ENCODE results near the gene UGT1A5. TPM values are rescaled to one million over a fixed set of nuclear protein-coding genes. Genes with fewer than 3 reads are reported as not detected.

Gene UGT1A5
- total and polyA plus RNA-seq, 2 of the 4 experiments (the other 2 are of a cell fraction), result not detected

DNA sequence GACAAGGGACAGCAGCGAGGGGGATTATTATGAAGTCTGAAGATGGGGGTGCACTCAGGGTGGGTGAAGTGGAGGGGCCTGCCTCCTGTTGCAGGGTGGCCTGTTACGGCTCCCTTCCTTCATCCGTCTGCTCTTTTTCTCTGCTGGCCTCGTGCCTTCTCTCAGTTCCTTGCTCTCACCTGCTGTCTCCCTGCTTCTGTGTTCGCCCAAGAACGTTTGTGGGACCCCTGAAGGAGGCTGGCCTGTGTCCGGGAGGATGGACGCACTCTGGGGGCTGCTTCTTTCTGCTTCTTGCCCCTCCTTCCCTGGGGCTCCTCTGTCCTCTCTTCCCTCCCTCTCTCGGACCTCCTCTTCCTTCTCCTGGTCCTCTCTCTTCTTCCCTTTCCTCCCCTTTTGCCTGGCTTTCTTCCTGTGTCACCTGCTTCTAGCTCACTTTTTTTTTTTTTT is 79.2 kb downstream of the UGT1A5 start:
- H4K5ac ChIP-seq (ENCODE audit: low read depth, low read length), result no peak overlapping the region
- dilution Hi-C loops (cut with HindIII; ENCODE audit: low sequenced_read_pairs, unreplicated experiment) (no loop called here), intact Hi-C loops (cut with micrococcal nuclease) (no loop called here), in situ Hi-C loops (cut with MboI; ENCODE audit: low sequenced_read_pairs) (no loop called here)
- H3K4ac ChIP-seq (ENCODE audit: low read depth, low read length), result no peak overlapping the region
- no peak overlapping the region for H3K23ac ChIP-seq (ENCODE audit: low read depth, low read length)
- H3K27me3 ChIP-seq (ENCODE audit: control insufficient read depth, insufficient read depth, low read length), result peaks cover 8% of the 10 kb centered on the region
- ChIA-PET CTCF (no interaction called here), POLR2A (ENCODE audit: unreplicated experiment) (no interaction called here)
- no peak overlapping the region for H2BK20ac ChIP-seq (ENCODE audit: low read depth, low read length)
- no peak overlapping the region for H3K4me3 ChIP-seq (ENCODE audit: insufficient read depth, low read depth, low read length)
- no peaks in the 10 kb centered on the region for H3K9me1 ChIP-seq (ENCODE audit: insufficient read depth, low read length)
- H3K79me1 ChIP-seq (ENCODE audit: low read depth in 1 of 2, low read length in 2 of 2), result no peaks in the 10 kb centered on the region
- H3K9ac ChIP-seq (ENCODE audit: low read depth, low read length), result no peak overlapping the region
- H3K4me1 ChIP-seq (ENCODE audit: control insufficient read depth, insufficient read depth, low read length), result no peaks in the 10 kb centered on the region
- no peak overlapping the region for H3K56ac ChIP-seq (ENCODE audit: extremely low read depth, insufficient read depth, low read length)
- no peak overlapping the region for H3K27ac ChIP-seq (ENCODE audit: insufficient read depth, low read length)
- no peak overlapping the region for H4K91ac ChIP-seq (ENCODE audit: insufficient read depth, low read depth, low read length)
- no peak overlapping the region for H3K18ac ChIP-seq (ENCODE audit: low read depth, low read length)
- 60% methylated on average over 7 of the region's 9 CpGs; no CpG with 5 or more reads in 1 of the 2 experiments for WGBS, 2 experiments (ENCODE audit: extremely low coverage in 2 of 2, insufficient read length in 1 of 2)
- H3K9me3 ChIP-seq (ENCODE audit: control insufficient read depth, insufficient read depth, low read length), result no peaks in the 10 kb centered on the region
- TF ChIP-seq MAFK (IDR thresholded peaks at IDR 0.05; ENCODE audit: low read depth, low read length) (no peak), CHD1 (IDR thresholded peaks at IDR 0.05; ENCODE audit: low read depth, low read length) (no peak), RAD21 (IDR thresholded peaks at IDR 0.05; ENCODE audit: low read length) (no peak), CEBPB (IDR thresholded peaks at IDR 0.05; ENCODE audit: low read depth, low read length) (no peak), BHLHE40 (IDR thresholded peaks at IDR 0.05; ENCODE audit: low read depth, low read length) (no peak), POLR2A (IDR thresholded peaks at IDR 0.05; ENCODE audit: low read depth, low read length) (no peak), SMC3 (IDR thresholded peaks at IDR 0.05; ENCODE audit: low read depth, low read length) (no peak), RCOR1 (IDR thresholded peaks at IDR 0.05; ENCODE audit: insufficient replicate concordance, low read length) (no peak), NFE2L2 (IDR thresholded peaks at IDR 0.05; ENCODE audit: low read depth, low read length) (no peak), FOS (IDR thresholded peaks at IDR 0.05; ENCODE audit: low read depth, low read length) (no peak), MXI1 (IDR thresholded peaks at IDR 0.05; ENCODE audit: borderline replicate concordance, low read depth, low read length) (no peak), RFX5 (IDR thresholded peaks at IDR 0.05; ENCODE audit: low read depth, low read length) (no peak), MAZ (IDR thresholded peaks at IDR 0.05; ENCODE audit: borderline replicate concordance, low read depth, low read length) (no peak)
- TF ChIP-seq, protein P1, sequence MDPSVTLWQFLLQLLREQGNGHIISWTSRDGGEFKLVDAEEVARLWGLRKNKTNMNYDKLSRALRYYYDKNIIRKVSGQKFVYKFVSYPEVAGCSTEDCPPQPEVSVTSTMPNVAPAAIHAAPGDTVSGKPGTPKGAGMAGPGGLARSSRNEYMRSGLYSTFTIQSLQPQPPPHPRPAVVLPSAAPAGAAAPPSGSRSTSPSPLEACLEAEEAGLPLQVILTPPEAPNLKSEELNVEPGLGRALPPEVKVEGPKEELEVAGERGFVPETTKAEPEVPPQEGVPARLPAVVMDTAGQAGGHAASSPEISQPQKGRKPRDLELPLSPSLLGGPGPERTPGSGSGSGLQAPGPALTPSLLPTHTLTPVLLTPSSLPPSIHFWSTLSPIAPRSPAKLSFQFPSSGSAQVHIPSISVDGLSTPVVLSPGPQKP (IDR thresholded peaks at IDR 0.05; ENCODE audit: borderline replicate concordance, low read depth, low read length), result no peak
- TF ChIP-seq, protein P2, sequence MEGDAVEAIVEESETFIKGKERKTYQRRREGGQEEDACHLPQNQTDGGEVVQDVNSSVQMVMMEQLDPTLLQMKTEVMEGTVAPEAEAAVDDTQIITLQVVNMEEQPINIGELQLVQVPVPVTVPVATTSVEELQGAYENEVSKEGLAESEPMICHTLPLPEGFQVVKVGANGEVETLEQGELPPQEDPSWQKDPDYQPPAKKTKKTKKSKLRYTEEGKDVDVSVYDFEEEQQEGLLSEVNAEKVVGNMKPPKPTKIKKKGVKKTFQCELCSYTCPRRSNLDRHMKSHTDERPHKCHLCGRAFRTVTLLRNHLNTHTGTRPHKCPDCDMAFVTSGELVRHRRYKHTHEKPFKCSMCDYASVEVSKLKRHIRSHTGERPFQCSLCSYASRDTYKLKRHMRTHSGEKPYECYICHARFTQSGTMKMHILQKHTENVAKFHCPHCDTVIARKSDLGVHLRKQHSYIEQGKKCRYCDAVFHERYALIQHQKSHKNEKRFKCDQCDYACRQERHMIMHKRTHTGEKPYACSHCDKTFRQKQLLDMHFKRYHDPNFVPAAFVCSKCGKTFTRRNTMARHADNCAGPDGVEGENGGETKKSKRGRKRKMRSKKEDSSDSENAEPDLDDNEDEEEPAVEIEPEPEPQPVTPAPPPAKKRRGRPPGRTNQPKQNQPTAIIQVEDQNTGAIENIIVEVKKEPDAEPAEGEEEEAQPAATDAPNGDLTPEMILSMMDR (conservative IDR thresholded peaks at IDR 0.05; ENCODE audit: low read depth, low read length), result no peak
- TF ChIP-seq, protein P3, sequence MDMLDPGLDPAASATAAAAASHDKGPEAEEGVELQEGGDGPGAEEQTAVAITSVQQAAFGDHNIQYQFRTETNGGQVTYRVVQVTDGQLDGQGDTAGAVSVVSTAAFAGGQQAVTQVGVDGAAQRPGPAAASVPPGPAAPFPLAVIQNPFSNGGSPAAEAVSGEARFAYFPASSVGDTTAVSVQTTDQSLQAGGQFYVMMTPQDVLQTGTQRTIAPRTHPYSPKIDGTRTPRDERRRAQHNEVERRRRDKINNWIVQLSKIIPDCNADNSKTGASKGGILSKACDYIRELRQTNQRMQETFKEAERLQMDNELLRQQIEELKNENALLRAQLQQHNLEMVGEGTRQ (IDR thresholded peaks at IDR 0.05; ENCODE audit: low read depth, low read length), result no peak
- no peak overlapping the region for H2AK5ac ChIP-seq (ENCODE audit: low read depth, low read length)
- no TSS peak for BruUV-seq (replicated peaks)
- no peak overlapping the region for H3K4me2 ChIP-seq (ENCODE audit: low read depth, low read length)
- DNase-seq (no peak), ATAC-seq (ENCODE audit: low read depth) (no peak)
- H2BK15ac ChIP-seq (ENCODE audit: low read depth, low read length), result no peak overlapping the region
- peak overlapping the region; percentile 43 for H2AFZ ChIP-seq (replicated peaks; ENCODE audit: low read length, poor library complexity)
- no peaks in the 10 kb centered on the region for H4K20me1 ChIP-seq (ENCODE audit: insufficient read depth, low read length)
- H2BK120ac ChIP-seq (ENCODE audit: low read depth, low read length), result no peak overlapping the region
- no peak overlapping the region for H3K14ac ChIP-seq (replicated peaks; ENCODE audit: low read depth, low read length)
- H2AK9ac ChIP-seq (replicated peaks; ENCODE audit: low read depth, low read length, poor library complexity), result no peak overlapping the region
- no peak overlapping the region for H2BK5ac ChIP-seq (ENCODE audit: low read depth, low read length, poor library complexity, severe bottlenecking)
- no peaks in the 10 kb centered on the region for H3K36me3 ChIP-seq (ENCODE audit: control insufficient read depth, insufficient read depth, low read length)
- no peak overlapping the region for H4K8ac ChIP-seq (ENCODE audit: low read depth in 2 of 2, low read length in 2 of 2)
